D721Med (cell line): ENCODE results near the gene SHC2.

Experiments used
- DNase-seq: peaks from one replicate; pipeline ENCODE4 v3.0.0; 2011; ENCODE audit warnings: low spot score; ENCODE audit not compliant: insufficient read length
- FAIRE-seq: peaks from 2 replicates; lab custom pipeline; 2011; peaks lifted over from hg19 to GRCh38; lab: Jason Lieb, UNC
- CTCF ChIP-seq: IDR thresholded peaks from 2 replicates; pipeline ENCODE4 v1.5.1; 2012; ENCODE audit warnings: mild to moderate bottlenecking, control low read depth; ENCODE audit not compliant: insufficient read depth; ENCODE audit errors: missing control alignments

Gene SHC2

GRCh38 chr19:472005-472858, 11.4 kb upstream of the SHC2 start:
- no peak for FAIRE-seq
- DNase-seq = no peak
- TF ChIP-seq CTCF = no peak

- no peak for FAIRE-seq
- no peak for DNase-seq
- no peak for TF ChIP-seq CTCF
These were observed 9.9 kb upstream of the SHC2 start for GRCh38 chr19:470701-471100.

- no peak for DNase-seq
- no peak for TF ChIP-seq CTCF
- FAIRE-seq = no peak
These were observed 9.0 kb upstream of the SHC2 start for GRCh38 chr19:469833-470232.

GRCh38 chr19:468587-469256, 7.9 kb upstream of the SHC2 start:
- no peak for TF ChIP-seq CTCF
- no peak for DNase-seq
- FAIRE-seq = no peak

- no peak for DNase-seq
- FAIRE-seq = no peak
- no peak for TF ChIP-seq CTCF
These were observed 6.7 kb upstream of the SHC2 start for GRCh38 chr19:467554-467953.

- no peak for FAIRE-seq
- DNase-seq = no peak
- TF ChIP-seq CTCF = no peak
These were observed 4.4 kb upstream of the SHC2 start for GRCh38 chr19:465056-465816.
